ENCODE data around the gene PPCS.
"Not testable (repeated sequence)": the region's sequence is repeated elsewhere in the genome, so short reads cannot be mapped to it uniquely, and the experiment has no call there.

The PPCS gene

GRCh38 chr1:42454403-42454802, 1.9 kb upstream of the PPCS start:
- no peak for DNase-seq

GRCh38 chr1:42456754-42457089, 379 bp downstream of the PPCS start:
- peak; percentile 52 for DNase-seq

DNA sequence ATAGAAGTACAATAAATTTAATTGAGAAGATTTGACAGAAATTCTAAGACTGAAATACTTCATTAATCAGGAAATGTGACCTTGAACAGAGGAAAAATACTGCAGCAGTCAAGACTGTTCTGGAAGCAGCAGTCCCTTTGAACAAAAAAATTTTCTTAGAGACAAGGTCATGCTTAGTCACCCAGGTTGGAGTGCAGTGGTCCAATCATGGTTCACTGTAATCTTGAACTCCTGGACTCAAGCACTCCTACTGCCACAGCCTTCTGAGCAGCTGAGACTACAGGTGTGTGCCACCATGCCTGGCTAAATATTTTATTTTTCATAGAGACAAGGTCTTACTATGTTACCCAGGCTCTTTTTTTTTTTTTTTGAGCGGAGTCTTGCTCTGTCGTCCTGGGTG, 4.9 kb downstream of the PPCS start:
- DNase-seq = no peak

DNA sequence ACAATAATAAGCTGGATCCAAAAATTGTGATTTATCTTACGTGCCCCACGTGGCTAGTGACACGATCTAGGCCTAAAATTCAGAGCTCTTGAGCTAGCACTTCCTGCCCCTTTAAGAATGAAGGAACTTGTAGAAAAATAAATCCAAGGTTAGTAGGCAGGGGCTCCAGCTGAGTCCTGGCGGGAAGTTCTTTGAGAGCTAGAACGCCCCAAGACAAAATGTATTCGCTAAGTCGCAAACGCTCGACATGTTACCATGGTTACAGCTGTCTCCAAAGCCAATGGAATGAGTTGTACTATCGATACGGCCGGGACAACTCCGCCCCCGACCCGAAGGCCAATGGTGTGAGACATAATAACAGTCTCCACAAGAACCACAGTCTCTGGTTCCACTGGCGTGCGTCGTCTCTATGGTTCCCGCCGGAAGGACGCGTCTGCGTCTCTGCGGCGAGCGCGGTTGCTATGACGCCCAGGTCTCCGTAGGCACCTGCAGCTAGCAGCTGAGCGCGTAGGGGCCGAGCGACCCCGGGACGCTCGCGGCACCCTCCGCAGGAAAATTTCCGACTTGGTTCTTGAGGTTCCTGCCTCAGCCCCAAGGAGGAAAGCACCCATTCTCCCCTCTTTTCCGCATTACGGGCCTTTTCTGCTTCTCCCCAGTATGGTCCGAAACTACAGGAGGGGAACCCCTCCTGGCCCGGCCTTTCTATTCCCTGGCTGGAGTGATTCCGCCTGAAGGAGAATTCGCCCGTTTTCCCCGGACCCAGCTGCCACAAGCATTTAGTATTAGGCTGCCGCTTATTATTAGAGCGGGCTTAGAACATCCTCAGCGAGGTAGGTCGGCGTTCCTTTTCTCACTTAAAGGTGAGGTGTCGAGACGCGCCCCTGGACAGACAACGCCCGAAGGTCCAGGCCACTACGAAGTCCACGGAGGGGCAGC, 6.8 kb downstream of the PPCS start, which contains the start of gene CCDC30:
CCDC30 (plus strand) TSS at position 459 of the 936 bp plus-strand sequence. CDS start 17,266 bp downstream, outside the sequence.
- DNase-seq = peak; percentile 96

DNA sequence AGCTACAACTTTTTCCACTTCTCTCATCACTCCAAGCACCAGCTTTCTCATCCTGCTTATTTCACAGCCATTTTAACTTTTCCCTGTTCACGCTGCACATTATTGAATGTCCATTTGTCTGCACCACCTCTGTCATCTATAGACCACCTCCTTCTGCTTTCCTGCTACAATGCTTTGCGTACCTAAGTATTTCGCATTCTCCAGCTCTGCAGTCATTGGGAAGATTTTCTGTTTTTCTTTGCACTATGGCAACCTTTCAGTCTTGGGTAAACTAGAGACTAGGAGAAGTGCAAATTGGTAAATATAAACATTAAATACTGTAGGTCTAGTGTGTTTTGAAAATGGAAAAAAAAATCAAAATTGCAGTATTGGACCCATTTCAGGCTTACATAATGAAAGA, 7.6 kb downstream of the PPCS start:
- DNase-seq = no peak

DNA sequence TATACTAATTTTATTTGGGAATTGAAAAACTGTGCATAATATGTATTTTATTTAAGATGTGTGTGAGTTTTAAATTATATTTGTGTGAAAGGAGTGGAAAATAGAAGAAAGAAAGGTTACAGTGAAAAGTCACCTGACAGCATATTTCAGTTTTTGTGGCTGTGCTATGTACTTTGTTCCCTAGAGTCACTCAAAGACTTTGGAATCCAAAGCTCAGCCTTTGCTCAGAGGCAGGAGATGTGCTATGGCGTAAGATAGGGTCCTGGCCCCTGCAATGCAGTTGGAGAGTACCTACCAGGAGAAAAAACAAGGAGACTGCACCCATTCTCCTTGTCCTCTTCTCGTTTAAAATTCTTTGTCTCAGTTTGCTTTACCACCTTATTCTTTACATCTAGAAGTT, 9.7 kb downstream of the PPCS start:
- no peak for DNase-seq

- DNase-seq = no peak
Observed at GRCh38 chr1:42469727-42470126, 13.4 kb downstream of the PPCS start.

DNA sequence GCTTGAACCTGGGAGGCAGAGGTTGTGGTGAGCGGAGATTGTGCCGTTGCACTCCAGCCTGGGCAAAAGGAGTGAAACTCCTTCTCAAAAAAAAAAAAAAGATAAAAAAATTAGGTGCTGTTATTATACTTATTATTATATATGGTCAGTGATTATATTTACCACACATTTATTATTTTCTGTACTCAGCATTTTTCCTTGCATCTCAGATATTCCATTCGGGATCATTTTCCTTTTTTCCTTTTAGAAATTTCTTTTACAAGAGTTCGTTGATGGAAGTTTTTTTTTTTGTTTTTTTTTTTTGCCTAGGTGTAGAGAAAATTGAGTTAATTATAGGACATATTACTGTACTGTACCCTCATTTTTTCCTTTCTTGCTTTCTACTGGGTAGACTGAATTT, 20.3 kb downstream of the PPCS start:
- DNase-seq = no peak

DNA sequence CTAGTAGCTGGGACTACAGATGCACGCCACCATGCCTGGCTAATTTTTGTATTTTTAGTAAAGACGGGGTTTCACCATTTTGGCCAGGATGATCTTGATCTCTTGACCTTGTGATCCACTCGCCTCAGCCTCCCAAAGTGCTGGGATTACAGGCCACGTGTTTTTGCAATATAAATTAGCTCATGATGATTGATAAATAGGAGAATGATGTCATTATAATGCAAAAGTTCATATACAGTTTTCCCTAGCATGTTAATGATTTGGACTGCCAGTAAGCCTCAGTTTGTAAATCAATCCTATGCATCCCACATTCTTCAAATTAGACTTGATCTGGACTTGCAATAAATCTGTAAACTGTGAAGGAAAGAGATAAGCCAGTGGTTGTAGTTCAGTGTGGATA, 21.0 kb downstream of the PPCS start:
- DNase-seq = not testable (repeated sequence)

DNA sequence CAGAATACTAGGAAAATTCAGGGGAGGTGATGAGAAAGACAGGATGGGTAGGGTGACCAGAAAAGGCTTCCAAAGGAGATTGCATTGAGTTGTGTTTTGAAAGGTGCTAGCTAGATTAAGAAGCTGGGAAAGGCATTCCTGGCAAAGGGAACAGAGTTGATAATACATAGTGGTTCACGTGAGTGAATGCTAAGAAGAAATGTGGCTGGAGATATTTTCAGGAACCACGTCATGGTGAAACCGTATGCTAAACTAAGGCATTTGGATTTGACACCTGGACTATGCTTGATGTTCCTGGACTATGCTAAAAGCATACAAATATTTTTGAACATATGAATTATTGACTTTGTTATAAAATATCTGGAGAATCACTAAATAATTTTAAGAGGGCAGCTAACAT, 21.4 kb downstream of the PPCS start:
- DNase-seq = no peak

- no peak for DNase-seq
Observed at GRCh38 chr1:42479621-42480020, 23.3 kb downstream of the PPCS start.

DNA sequence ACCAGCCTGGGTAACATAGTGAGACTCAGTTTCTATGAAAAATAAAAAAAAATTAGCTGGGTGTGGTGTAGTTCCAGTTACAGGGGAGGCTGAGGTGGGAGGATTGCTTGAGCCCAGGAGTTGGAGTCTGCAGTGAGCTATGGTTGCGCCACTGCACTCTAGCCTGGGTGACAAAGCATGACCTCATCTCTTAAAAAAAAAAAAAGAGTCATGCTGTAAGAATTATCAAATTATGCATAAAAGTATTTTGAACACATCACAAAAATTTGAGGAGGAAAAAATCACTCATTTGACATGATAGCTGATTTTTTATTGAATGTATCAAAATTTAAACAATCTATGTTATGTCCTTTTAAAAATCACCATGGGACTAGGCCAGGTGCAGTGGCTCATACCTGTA, 24.6 kb downstream of the PPCS start:
- DNase-seq = no peak

DNA sequence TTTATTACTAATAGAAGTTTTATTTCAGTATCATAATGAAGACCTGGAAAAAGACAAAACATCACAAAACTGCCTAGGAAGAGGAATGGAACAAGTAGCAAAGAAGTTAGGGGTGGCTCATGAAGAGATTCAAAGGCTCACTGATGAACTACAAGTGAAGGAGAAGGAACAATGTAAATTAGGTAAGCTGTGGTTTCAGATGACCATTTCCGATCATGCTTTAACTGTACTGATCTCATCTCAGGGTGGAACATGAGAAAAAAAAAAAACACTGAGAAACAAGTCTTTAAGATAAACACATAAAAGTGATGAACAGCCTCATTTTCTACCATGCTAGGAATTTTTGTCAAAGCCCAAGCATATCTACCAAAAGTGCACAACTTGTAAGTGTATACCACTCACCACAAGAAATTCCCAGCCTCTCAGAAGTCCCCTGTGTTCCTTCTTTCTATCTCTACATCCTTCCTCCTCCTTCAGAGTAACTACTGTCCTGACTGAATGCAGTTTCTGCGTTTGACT, 26.4 kb downstream of the PPCS start:
- DNase-seq = no peak

GRCh38 chr1:42484382-42484781, 28.0 kb downstream of the PPCS start:
- DNase-seq = no peak

DNA sequence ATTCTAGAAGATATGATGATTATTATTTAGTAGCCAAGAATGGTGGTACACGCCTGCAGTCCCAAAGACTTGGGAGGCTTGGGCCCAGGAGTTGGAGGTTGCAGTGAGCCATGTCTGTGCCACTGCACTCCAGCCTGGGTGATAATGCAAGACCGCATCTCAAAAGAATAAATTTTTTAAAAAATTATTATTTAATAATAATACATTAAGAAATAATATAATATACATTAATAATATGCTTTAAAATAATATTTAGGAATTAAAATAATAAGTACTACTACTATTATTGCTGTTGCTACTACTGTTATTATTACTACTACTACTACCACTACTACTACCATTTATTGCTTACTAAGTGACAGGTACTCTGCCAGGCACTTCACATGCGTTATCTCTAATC, 33.9 kb downstream of the PPCS start:
- DNase-seq = no peak

DNA sequence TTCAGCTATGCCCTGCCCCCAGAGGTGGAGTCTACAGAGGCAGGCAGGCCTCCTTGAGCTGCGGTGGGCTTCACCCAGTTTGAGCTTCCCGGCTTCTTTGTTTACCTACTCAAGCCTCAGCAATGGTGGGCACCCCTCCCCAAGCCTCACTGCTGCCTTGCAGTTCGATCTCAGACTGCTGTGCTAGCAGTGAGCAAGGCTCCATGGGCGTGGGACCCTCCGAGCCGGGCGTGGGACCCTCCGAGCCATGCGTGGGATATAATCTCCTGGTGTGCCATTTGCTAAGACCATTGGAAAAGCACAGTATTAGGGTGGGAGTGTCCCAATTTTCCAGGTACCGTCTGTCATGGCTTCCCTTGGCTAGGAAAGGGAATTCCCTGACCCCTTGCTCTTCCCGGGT, 45.7 kb downstream of the PPCS start:
- not testable (repeated sequence) for DNase-seq

GRCh38 chr1:42504535-42505128, 48.3 kb downstream of the PPCS start:
- DNase-seq = no peak

DNA sequence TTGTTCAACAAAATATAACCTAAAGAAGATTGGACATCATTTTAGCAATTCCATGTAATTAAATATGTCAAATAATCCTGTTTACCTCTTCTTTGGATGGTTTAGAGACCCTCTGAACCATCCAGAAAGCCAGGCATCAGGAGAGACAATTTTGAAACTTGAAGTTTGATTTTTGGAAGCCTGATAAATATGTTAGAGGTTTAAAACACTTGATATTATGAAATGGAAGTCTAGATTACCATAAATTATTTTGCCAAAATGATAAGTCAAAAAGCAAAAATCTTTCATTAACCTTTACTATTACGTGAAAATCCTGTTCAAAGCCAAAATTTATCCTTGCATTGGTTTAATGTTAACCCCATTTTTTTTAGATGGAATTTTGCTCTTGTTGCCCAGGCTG, 50.2 kb downstream of the PPCS start:
- no peak for DNase-seq
